Measurements from ENCODE around the gene TMEM154.

GRCh38 chr4:152689615-152690501 is 10.1 kb upstream of the TMEM154 start:
- TF ChIP-seq, protein P1, sequence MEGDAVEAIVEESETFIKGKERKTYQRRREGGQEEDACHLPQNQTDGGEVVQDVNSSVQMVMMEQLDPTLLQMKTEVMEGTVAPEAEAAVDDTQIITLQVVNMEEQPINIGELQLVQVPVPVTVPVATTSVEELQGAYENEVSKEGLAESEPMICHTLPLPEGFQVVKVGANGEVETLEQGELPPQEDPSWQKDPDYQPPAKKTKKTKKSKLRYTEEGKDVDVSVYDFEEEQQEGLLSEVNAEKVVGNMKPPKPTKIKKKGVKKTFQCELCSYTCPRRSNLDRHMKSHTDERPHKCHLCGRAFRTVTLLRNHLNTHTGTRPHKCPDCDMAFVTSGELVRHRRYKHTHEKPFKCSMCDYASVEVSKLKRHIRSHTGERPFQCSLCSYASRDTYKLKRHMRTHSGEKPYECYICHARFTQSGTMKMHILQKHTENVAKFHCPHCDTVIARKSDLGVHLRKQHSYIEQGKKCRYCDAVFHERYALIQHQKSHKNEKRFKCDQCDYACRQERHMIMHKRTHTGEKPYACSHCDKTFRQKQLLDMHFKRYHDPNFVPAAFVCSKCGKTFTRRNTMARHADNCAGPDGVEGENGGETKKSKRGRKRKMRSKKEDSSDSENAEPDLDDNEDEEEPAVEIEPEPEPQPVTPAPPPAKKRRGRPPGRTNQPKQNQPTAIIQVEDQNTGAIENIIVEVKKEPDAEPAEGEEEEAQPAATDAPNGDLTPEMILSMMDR (conservative IDR thresholded peaks at IDR 0.05), result no peak
- TF ChIP-seq ZFX (IDR thresholded peaks at IDR 0.05), result no peak
